Measurements from ENCODE around the gene CXCL17.
"Not testable (repeated sequence)": the region's sequence is repeated elsewhere in the genome, so short reads cannot be mapped to it uniquely, and the experiment has no call there.

Gene CXCL17

GRCh38 chr19:42465827-42466280, 23.1 kb upstream of the CXCL17 start:
- DNase-seq = no peak

GRCh38 chr19:42461700-42462324, 19.1 kb upstream of the CXCL17 start:
- DNase-seq = no peak

GRCh38 chr19:42461231-42461630, 18.5 kb upstream of the CXCL17 start:
- DNase-seq = not testable (repeated sequence)

GRCh38 chr19:42459926-42460325, 17.2 kb upstream of the CXCL17 start:
- no peak for DNase-seq

GRCh38 chr19:42455621-42456081, 12.9 kb upstream of the CXCL17 start:
- DNase-seq = no peak

GRCh38 chr19:42455086-42455485, 12.3 kb upstream of the CXCL17 start:
- DNase-seq = no peak

- DNase-seq = no peak
Observed at GRCh38 chr19:42452590-42452989, 9.8 kb upstream of the CXCL17 start.

GRCh38 chr19:42450314-42450934, 7.7 kb upstream of the CXCL17 start:
- DNase-seq = peak; percentile 73 to 85

GRCh38 chr19:42448306-42448705, 5.6 kb upstream of the CXCL17 start:
- not testable (repeated sequence) for DNase-seq

- DNase-seq = no peak
Observed at GRCh38 chr19:42445948-42446347, 3.2 kb upstream of the CXCL17 start.

GRCh38 chr19:42443944-42444398, 1.2 kb upstream of the CXCL17 start:
- no peak for DNase-seq

- peak in 1 of 2 experiments; percentile 29 for DNase-seq
Observed at GRCh38 chr19:42441049-42441445, 1.7 kb downstream of the CXCL17 start.

GRCh38 chr19:42440357-42441048, 2.2 kb downstream of the CXCL17 start:
- peak; percentile 68 to 70 for DNase-seq

GRCh38 chr19:42436006-42436405, 6.7 kb downstream of the CXCL17 start:
- DNase-seq = no peak

- DNase-seq = no peak
Observed at GRCh38 chr19:42435316-42435715, 7.4 kb downstream of the CXCL17 start.

GRCh38 chr19:42433503-42434260, 9.1 kb downstream of the CXCL17 start:
- DNase-seq = peak; percentile 38 to 45

- no peak for DNase-seq
Observed at GRCh38 chr19:42431486-42431885, 11.3 kb downstream of the CXCL17 start.

GRCh38 chr19:42428676-42429075, 14.1 kb downstream of the CXCL17 start:
- no peak for DNase-seq

GRCh38 chr19:42427313-42427712, 15.4 kb downstream of the CXCL17 start, which contains the start of gene LIPE:
Gene LIPE, minus strand, starts transcription at chr19:42427388. Its CDS starts 239 bp downstream, at chr19:42427149.
- DNase-seq = no peak

- DNase-seq = no peak
Observed at GRCh38 chr19:42426643-42427042, 16.1 kb downstream of the CXCL17 start.

- no peak for DNase-seq
Observed at GRCh38 chr19:42424712-42425131, 18.0 kb downstream of the CXCL17 start.

- DNase-seq = no peak
Observed at GRCh38 chr19:42424345-42424707, 18.4 kb downstream of the CXCL17 start.
